Keratinocyte (primary cell): Measurements from ENCODE around the gene DST. TPM values are rescaled to one million over a fixed set of nuclear protein-coding genes. Genes with fewer than 3 reads are reported as not detected.

ENCODE experiments used
- DNase-seq: peaks from one replicate; pipeline ENCODE4 v3.0.0-alpha.2; 2011; ENCODE audit warnings: low read depth, missing footprints, low spot score
- FAIRE-seq: peaks from 2 replicates; lab custom pipeline; 2011; peaks lifted over from hg19 to GRCh38; lab: Jason Lieb, UNC
- H2AFZ ChIP-seq: 2 replicates; pipeline ENCODE4 v1.6.0; 2012; ENCODE audit warnings: low read length, control low read depth, inconsistent platforms; ENCODE audit not compliant: control insufficient read depth
- H3K27ac ChIP-seq: 2 replicates; pipeline ENCODE4 v1.5.1; 2011; ENCODE audit warnings: low read length; ENCODE audit not compliant: control insufficient read depth, insufficient read depth
- H3K27me3 ChIP-seq: 3 replicates; pipeline ENCODE4 v1.6.0; 2011; ENCODE audit warnings: low read length; ENCODE audit not compliant: control insufficient read depth, insufficient read depth; ENCODE audit errors: extremely low read depth
- H3K36me3 ChIP-seq, 2 experiments: 2 replicates in 1 of 2; 3 replicates in 1 of 2; pipeline ENCODE4 v1.5.1; 2011; ENCODE audit warnings: low read length in 2 of 2, mild to moderate bottlenecking in 1 of 2; ENCODE audit not compliant: control insufficient read depth in 2 of 2, insufficient read depth in 2 of 2; ENCODE audit errors: extremely low read depth in 1 of 2
- H3K4me1 ChIP-seq: 3 replicates; pipeline ENCODE4 v1.5.1; 2011; ENCODE audit warnings: low read length; ENCODE audit not compliant: control insufficient read depth, insufficient read depth; ENCODE audit errors: extremely low read depth
- H3K4me2 ChIP-seq: 3 replicates; pipeline ENCODE4 v1.6.0; 2011; ENCODE audit warnings: low read depth, low read length; ENCODE audit not compliant: control insufficient read depth, insufficient read depth; ENCODE audit errors: extremely low read depth
- H3K4me3 ChIP-seq, 3 experiments: fragments of 200-600 bp in 1 of 3; sonication (generic) in 1 of 3; 2 replicates in 2 of 3; 3 replicates in 1 of 3; pipeline ENCODE4 v1.5.1; 2011 to 2016; ENCODE audit warnings: low read length in 3 of 3, mild to moderate bottlenecking in 3 of 3, control low read depth in 2 of 3, inconsistent platforms in 1 of 3, low read depth in 1 of 3, mixed read lengths in 1 of 3, mixed run types in 1 of 3, moderate library complexity in 1 of 3; ENCODE audit not compliant: control insufficient read depth in 2 of 3, insufficient read depth in 2 of 3; ENCODE audit errors: extremely low read depth in 1 of 3
- H3K79me2 ChIP-seq: 2 replicates; pipeline ENCODE4 v1.6.0; 2012; ENCODE audit warnings: low read length; ENCODE audit not compliant: control insufficient read depth, insufficient read depth
- H3K9ac ChIP-seq: 3 replicates; pipeline ENCODE4 v1.6.0; 2011; ENCODE audit warnings: low read length; ENCODE audit not compliant: control insufficient read depth, insufficient read depth; ENCODE audit errors: extremely low read depth
- H3K9me1 ChIP-seq: 3 replicates; pipeline ENCODE4 v1.6.0; 2011; ENCODE audit warnings: low read length; ENCODE audit not compliant: control insufficient read depth, insufficient read depth; ENCODE audit errors: extremely low read depth
- H3K9me3 ChIP-seq: 2 replicates; pipeline ENCODE4 v1.5.1; 2012; ENCODE audit warnings: low read depth, low read length; ENCODE audit not compliant: control insufficient read depth
- H4K20me1 ChIP-seq: 3 replicates; pipeline ENCODE4 v1.6.0; 2011; ENCODE audit warnings: low read length; ENCODE audit not compliant: control insufficient read depth, insufficient read depth; ENCODE audit errors: extremely low read depth
- EZH2 ChIP-seq: IDR thresholded peaks from one replicate; pipeline ENCODE4 v1.6.1; 2012; ENCODE audit warnings: inconsistent platforms, mild to moderate bottlenecking, low read length, moderate library complexity
- dilution Hi-C: fragments of 300-500 bp; cut with MboI; formaldehyde crosslinking; loops from one replicate; pipeline ENCODE4 v1.7.0; 2020; ENCODE audit warnings: low sequenced_read_pairs; ENCODE audit not compliant: extremely low pct_ligation_motif_present
- polyA plus RNA-seq, 5 experiments: library from polyadenylated mRNA; depleted of rRNA in 3 of 5; stranded (reverse) in 3 of 5; stranded (forward) in 1 of 5; unstranded in 1 of 5; fragments of >200 nt; gene quantifications; 1 replicate in 1 of 5; 2 replicates in 3 of 5; 3 replicates in 1 of 5; pipeline versions ENCODE4 v1.2.1 to v1.2.3, GENCODE V29; 2011 to 2012; ENCODE audit warnings: missing spikeins in 2 of 5, low read depth in 1 of 5, low replicate concordance in 1 of 5
- TF ChIP-seq, protein P1 (sequence below), 3 experiments: IDR thresholded peaks in 1 of 3; conservative IDR thresholded peaks in 1 of 3; optimal IDR thresholded peaks in 1 of 3; 2 replicates in 2 of 3; 3 replicates in 1 of 3; pipeline versions ENCODE3 to v1.5.1; 2011; ENCODE audit warnings: low read length in 3 of 3, mild to moderate bottlenecking in 3 of 3, moderate library complexity in 2 of 3, control low read depth in 1 of 3, inconsistent platforms in 1 of 3; ENCODE audit not compliant: insufficient read depth in 2 of 3; ENCODE audit errors: extremely low read depth in 1 of 3

Gene DST
- polyA plus RNA-seq, 1 donor (not counting 4 experiments of a cell fraction or from before 2014, with no cell fraction given), result 455 TPM

DNA sequence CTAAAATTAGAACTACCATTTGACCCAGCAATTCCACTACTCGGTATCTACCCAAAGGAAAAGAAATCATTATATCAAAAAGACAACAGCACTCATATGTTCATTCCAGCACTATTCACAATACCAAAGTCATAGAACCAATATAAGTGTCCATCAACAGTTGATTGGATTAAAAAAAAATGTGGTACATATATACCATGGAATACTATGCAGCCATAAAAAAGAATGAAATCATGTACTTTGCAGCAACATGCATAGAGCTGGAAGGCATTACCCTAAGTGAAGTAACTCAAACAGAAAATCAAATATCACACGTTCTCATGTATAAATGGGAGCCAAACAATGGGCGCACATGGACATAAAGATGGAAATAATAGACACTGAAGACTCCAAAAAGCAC, 163.3 kb downstream of the DST start:
- H3K27ac ChIP-seq, result no peak overlapping the region
- H3K9ac ChIP-seq, result no peak overlapping the region
- dilution Hi-C loops, result no loop called here
- peaks cover 3% of the 10 kb centered on the region for H3K9me1 ChIP-seq
- H3K9me3 ChIP-seq, result no peaks in the 10 kb centered on the region
- DNase-seq (no peak), FAIRE-seq (no peak)
- H3K4me1 ChIP-seq, result no peaks in the 10 kb centered on the region
- H2AFZ ChIP-seq, result no peak overlapping the region
- no peak for TF ChIP-seq EZH2
- TF ChIP-seq, protein P1, sequence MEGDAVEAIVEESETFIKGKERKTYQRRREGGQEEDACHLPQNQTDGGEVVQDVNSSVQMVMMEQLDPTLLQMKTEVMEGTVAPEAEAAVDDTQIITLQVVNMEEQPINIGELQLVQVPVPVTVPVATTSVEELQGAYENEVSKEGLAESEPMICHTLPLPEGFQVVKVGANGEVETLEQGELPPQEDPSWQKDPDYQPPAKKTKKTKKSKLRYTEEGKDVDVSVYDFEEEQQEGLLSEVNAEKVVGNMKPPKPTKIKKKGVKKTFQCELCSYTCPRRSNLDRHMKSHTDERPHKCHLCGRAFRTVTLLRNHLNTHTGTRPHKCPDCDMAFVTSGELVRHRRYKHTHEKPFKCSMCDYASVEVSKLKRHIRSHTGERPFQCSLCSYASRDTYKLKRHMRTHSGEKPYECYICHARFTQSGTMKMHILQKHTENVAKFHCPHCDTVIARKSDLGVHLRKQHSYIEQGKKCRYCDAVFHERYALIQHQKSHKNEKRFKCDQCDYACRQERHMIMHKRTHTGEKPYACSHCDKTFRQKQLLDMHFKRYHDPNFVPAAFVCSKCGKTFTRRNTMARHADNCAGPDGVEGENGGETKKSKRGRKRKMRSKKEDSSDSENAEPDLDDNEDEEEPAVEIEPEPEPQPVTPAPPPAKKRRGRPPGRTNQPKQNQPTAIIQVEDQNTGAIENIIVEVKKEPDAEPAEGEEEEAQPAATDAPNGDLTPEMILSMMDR (optimal IDR thresholded peaks at IDR 0.05 in 1 of 3, IDR thresholded peaks at IDR 0.05 in 1 of 3, conservative IDR thresholded peaks at IDR 0.05 in 1 of 3; ENCODE audit: extremely low read depth in 1 of 3, insufficient read depth in 2 of 3, low read length in 3 of 3), result no peak
- no peaks in the 10 kb centered on the region for H4K20me1 ChIP-seq
- H3K27me3 ChIP-seq, result no peaks in the 10 kb centered on the region
- H3K36me3 ChIP-seq, result peaks cover 5 to 10% of the 10 kb centered on the region in 2 experiments
- no peaks in the 10 kb centered on the region for H3K79me2 ChIP-seq
- H3K4me2 ChIP-seq, result no peak overlapping the region
- H3K4me3 ChIP-seq, result no peak overlapping the region

DNA sequence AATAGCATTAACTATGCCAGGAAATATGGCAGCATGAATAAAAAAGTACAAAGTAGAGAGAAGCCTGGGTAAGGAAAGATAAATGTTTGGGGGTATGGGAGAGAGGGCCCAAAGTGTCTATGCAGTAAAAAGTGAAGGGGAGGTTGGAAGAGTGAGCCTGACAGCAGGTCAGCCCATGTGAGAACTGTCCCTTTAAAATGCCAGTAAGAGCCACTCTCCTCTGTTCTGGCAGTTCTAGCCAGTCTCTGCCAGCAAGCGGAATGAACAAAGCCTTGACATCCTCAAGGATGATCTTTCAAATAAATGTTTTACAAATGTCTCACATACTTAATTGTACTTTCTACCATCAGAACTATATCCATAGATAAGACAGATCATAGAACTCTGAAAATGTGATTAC, 164.5 kb downstream of the DST start:
- peaks cover 3% of the 10 kb centered on the region for H3K9me1 ChIP-seq
- no peaks in the 10 kb centered on the region for H3K4me1 ChIP-seq
- TF ChIP-seq EZH2, result no peak
- TF ChIP-seq, protein P1 (optimal IDR thresholded peaks at IDR 0.05 in 1 of 3, IDR thresholded peaks at IDR 0.05 in 1 of 3, conservative IDR thresholded peaks at IDR 0.05 in 1 of 3; ENCODE audit: extremely low read depth in 1 of 3, insufficient read depth in 2 of 3, low read length in 3 of 3), result no peak
- H3K27ac ChIP-seq, result no peak overlapping the region
- H3K4me3 ChIP-seq, result no peak overlapping the region
- no peak for FAIRE-seq
- no peaks in the 10 kb centered on the region for H3K27me3 ChIP-seq
- DNase-seq, result no peak
- no peak overlapping the region for H2AFZ ChIP-seq
- dilution Hi-C loops, result no loop called here
- H3K4me2 ChIP-seq, result no peak overlapping the region
- H3K9me3 ChIP-seq, result no peaks in the 10 kb centered on the region
- no peak overlapping the region for H3K9ac ChIP-seq
- no peaks in the 10 kb centered on the region for H3K79me2 ChIP-seq
- no peaks in the 10 kb centered on the region for H4K20me1 ChIP-seq
- H3K36me3 ChIP-seq, result peaks cover 5 to 10% of the 10 kb centered on the region in 2 experiments
